GM23338 (cell line): ENCODE results near the gene BATF2. TPM values are rescaled to one million over a fixed set of nuclear protein-coding genes. Genes with fewer than 3 reads are reported as not detected.

Experiments
- ATAC-seq: fragments of 200-7000 bp; cut with Tn5 transposase; 3 replicates; pipeline ENCODE4 v1.9.1; 2020
- DNase-seq: peaks from one replicate; pipeline ENCODE4 v3.0.0-alpha.2; 2015; ENCODE audit warnings: low spot score
- H2AFZ ChIP-seq: fragments of 200-600 bp; sonication (generic); 2 replicates; pipeline ENCODE4 v1.8.0; 2016; ENCODE audit warnings: antibody characterized with exemption, mild to moderate bottlenecking, moderate library complexity
- H3F3A ChIP-seq: fragments of 200-600 bp; sonication (generic); replicated peaks from 2 replicates; pipeline ENCODE4 v1.8.0; 2017; ENCODE audit warnings: antibody characterized with exemption, mixed run types, low read depth
- H3K27ac ChIP-seq: fragments of 200-600 bp; sonication (generic); 2 replicates; pipeline ENCODE4 v1.6.1; 2016; ENCODE audit warnings: low read depth
- H3K27me3 ChIP-seq: fragments of 200-600 bp; sonication (generic); 2 replicates; pipeline ENCODE4 v1.8.0; 2016; ENCODE audit warnings: mild to moderate bottlenecking, mixed run types, moderate library complexity; ENCODE audit not compliant: insufficient read depth
- H3K36me3 ChIP-seq: fragments of 200-600 bp; sonication (generic); 2 replicates; pipeline ENCODE4 v1.8.0; 2016; ENCODE audit warnings: mild to moderate bottlenecking; ENCODE audit not compliant: insufficient read depth
- H3K4me1 ChIP-seq: fragments of 200-600 bp; sonication (generic); 2 replicates; pipeline ENCODE4 v1.8.0; 2016; ENCODE audit warnings: mild to moderate bottlenecking, moderate library complexity; ENCODE audit not compliant: insufficient read depth
- H3K4me2 ChIP-seq: fragments of 200-600 bp; sonication (generic); 2 replicates; pipeline ENCODE4 v1.7.1; 2017; ENCODE audit warnings: mixed run types
- H3K4me3 ChIP-seq: fragments of 200-600 bp; sonication (generic); 2 replicates; pipeline ENCODE4 v1.6.1; 2016; ENCODE audit warnings: mixed run types
- H3K79me2 ChIP-seq: fragments of 200-600 bp; sonication (generic); replicated peaks from 2 replicates; pipeline ENCODE4 v1.8.0; 2017; ENCODE audit warnings: mild to moderate bottlenecking; ENCODE audit not compliant: insufficient read depth
- H3K9me2 ChIP-seq: fragments of 200-600 bp; sonication (generic); 2 replicates; pipeline ENCODE4 v1.8.0; 2017; ENCODE audit not compliant: insufficient read depth
- H4K20me1 ChIP-seq: fragments of 200-600 bp; sonication (generic); replicated peaks from 2 replicates; pipeline ENCODE4 v1.8.0; 2017; ENCODE audit warnings: mild to moderate bottlenecking; ENCODE audit not compliant: insufficient read depth
- H3K27ac Mint-ChIP-seq: 2 replicates; pipeline ENCODE4 v1.8.0; 2020; ENCODE audit warnings: inconsistent platforms, mild to moderate bottlenecking, moderate library complexity, mixed read lengths
- H3K27me3 Mint-ChIP-seq: 3 replicates; pipeline ENCODE4 v1.8.0; 2022; ENCODE audit warnings: low read depth, mild to moderate bottlenecking, moderate library complexity, mixed read lengths, inconsistent platforms; ENCODE audit not compliant: insufficient read depth, poor library complexity
- H3K36me3 Mint-ChIP-seq: 3 replicates; pipeline ENCODE4 v1.8.0; 2021; ENCODE audit warnings: low read depth, mild to moderate bottlenecking, inconsistent platforms, moderate library complexity, mixed read lengths
- H3K4me1 Mint-ChIP-seq: 3 replicates; pipeline ENCODE4 v1.8.0; 2020; ENCODE audit warnings: mild to moderate bottlenecking, inconsistent platforms, mixed read lengths
- H3K4me3 Mint-ChIP-seq: 3 replicates; pipeline ENCODE4 v1.8.0; 2021; ENCODE audit warnings: moderate library complexity, mild to moderate bottlenecking, inconsistent platforms, mixed read lengths
- H3K9me3 Mint-ChIP-seq: 3 replicates; pipeline ENCODE4 v1.8.0; 2020; ENCODE audit warnings: moderate library complexity, mild to moderate bottlenecking, inconsistent platforms, mixed read lengths
- CTCF ChIP-seq, 2 experiments: fragments of 200-600 bp in 1 of 2; sonication (generic) in 1 of 2; conservative IDR thresholded peaks; 2 replicates each; pipeline versions ENCODE4 v1.5.1 to v1.6.1; 2016 to 2017; ENCODE audit warnings: antibody characterized with exemption in 2 of 2, low read depth in 2 of 2, mild to moderate bottlenecking in 2 of 2, moderate library complexity in 1 of 2
- JUNB ChIP-seq: IDR thresholded peaks from one replicate; pipeline ENCODE4 v1.6.1; 2016; ENCODE audit warnings: antibody characterized with exemption; ENCODE audit not compliant: unreplicated experiment
- microRNA-seq: library from miRNA; unstranded; fragments of <30 nt; microRNA quantifications from one replicate; pipeline ENCODE4, GENCODE V29; 2017
- polyA plus RNA-seq: library from polyadenylated mRNA; unstranded; fragments of >200 nt; fragmentation: Nextera tagmentation; extraction: Ambion mirVana; gene quantifications from 2 replicates; pipeline ENCODE4 v1.2.1, GENCODE V29; 2016
- small RNA-seq: library from RNA; depleted of rRNA; stranded (forward); fragments of <200 nt; gene quantifications from one replicate; pipeline ENCODE3, GENCODE V24; 2014; ENCODE audit warnings: low replicate concordance
- total RNA-seq: library from RNA; depleted of rRNA; stranded (reverse); fragments of >200 nt; shearing (Covaris generic); gene quantifications from 2 replicates; pipeline ENCODE4 v1.2.3, GENCODE V29; 2014; rRNA removed

BATF2 gene
- total and polyA plus RNA-seq, 2 experiments from 2014 or later, result 0.53 to 1.6 TPM

GRCh38 chr11:64947208-64947814 lies 49.5 kb downstream of the BATF2 start:
- TF ChIP-seq JUNB, result no peak
- TF ChIP-seq CTCF (conservative IDR thresholded peaks at IDR 0.05; ENCODE audit: low read depth in 2 of 2), result 0 out of 4 replicates have a peak, but pooled peaks of 1 of the 2 experiments have one; percentile 3
- Histone ChIP-seq H3K4me1 (no peaks in the 10 kb centered on the region), H3K4me3 (no peak overlapping the region), H3F3A (no peaks in the 10 kb centered on the region), H3K36me3 (no peaks in the 10 kb centered on the region), H3K27me3 (no peaks in the 10 kb centered on the region), H2AFZ (peak overlapping the region; percentile 77), H3K27ac (no peak overlapping the region), H3K79me2 (no peaks in the 10 kb centered on the region), H3K9me2 (no peaks in the 10 kb centered on the region), H3K4me2 (no peak overlapping the region), H4K20me1 (no peaks in the 10 kb centered on the region)
- DNase-seq (no peak), ATAC-seq (peak; percentile 32; the same call in 1 of the 3 replicates)
- peaks cover 2% of the 10 kb centered on the region; the same call in 1 of the 3 replicates for H3K4me1 Mint-ChIP-seq
- no peak overlapping the region for H3K4me3 Mint-ChIP-seq
- no peak overlapping the region for H3K27ac Mint-ChIP-seq
- H3K9me3 Mint-ChIP-seq, result no peaks in the 10 kb centered on the region
- peaks cover 2% of the 10 kb centered on the region for H3K27me3 Mint-ChIP-seq
- H3K36me3 Mint-ChIP-seq, result no peaks in the 10 kb centered on the region

Small RNA genes within 50 kb of the gene (microRNA-seq; reads per million reads assigned to microRNA genes)
- not detected for gene MIR6879

Small RNA genes within 50 kb of the gene (small RNA-seq; reads per million reads assigned to genes)
- gene MIR6879, result not detected
- gene SNX15, result not detected

Other genes with a start within 250 kb of the BATF2 start
- 3.9 and 4.4 TPM in 2 replicates for gene PYGM, start 237.0 kb downstream of the BATF2 start, total RNA-seq
- gene PYGM, start 237.0 kb downstream of the BATF2 start, polyA plus RNA-seq, result 1.5 and 2.8 TPM in 2 replicates
- 235 and 252 TPM in 2 replicates for gene SF1, start 218.4 kb downstream of the BATF2 start, total RNA-seq
- gene SF1, start 218.4 kb downstream of the BATF2 start, polyA plus RNA-seq, result 76.9 and 82.9 TPM in 2 replicates
- gene MAP4K2, start 193.8 kb downstream of the BATF2 start, total RNA-seq, result 32.3 and 42.6 TPM in 2 replicates
- 9.9 and 11.2 TPM in 2 replicates for gene MAP4K2, start 193.8 kb downstream of the BATF2 start, polyA plus RNA-seq
- 38.9 and 45.2 TPM in 2 replicates for gene MEN1, start 186.4 kb downstream of the BATF2 start, total RNA-seq
- gene MEN1, start 186.4 kb downstream of the BATF2 start, polyA plus RNA-seq, result 27.2 and 31.6 TPM in 2 replicates
- 10.1 and 11.6 TPM in 2 replicates for gene CDC42BPG, start 152.3 kb downstream of the BATF2 start, total RNA-seq
- 1.8 and 2.3 TPM in 2 replicates for gene CDC42BPG, start 152.3 kb downstream of the BATF2 start, polyA plus RNA-seq
- 43.8 and 69.7 TPM in 2 replicates for gene EHD1, start 118.3 kb downstream of the BATF2 start, total RNA-seq
- gene EHD1, start 118.3 kb downstream of the BATF2 start, polyA plus RNA-seq, result 16.7 and 16.9 TPM in 2 replicates
- 26.2 and 31.7 TPM in 2 replicates for gene ATG2A, start 79.8 kb downstream of the BATF2 start, total RNA-seq
- gene ATG2A, start 79.8 kb downstream of the BATF2 start, polyA plus RNA-seq, result 8.7 and 9.2 TPM in 2 replicates
- gene PPP2R5B, start 72.3 kb downstream of the BATF2 start, total RNA-seq, result 3.3 and 5.8 TPM in 2 replicates
- gene PPP2R5B, start 72.3 kb downstream of the BATF2 start, polyA plus RNA-seq, result 2.6 and 2.8 TPM in 2 replicates
- gene GPHA2, start 61.1 kb downstream of the BATF2 start, total RNA-seq, result 0.83 TPM in 1 of 2 replicates, not detected in the other
- gene GPHA2, start 61.1 kb downstream of the BATF2 start, polyA plus RNA-seq, result 1.8 and 3.6 TPM in 2 replicates
- not detected in 2 replicates for gene MAJIN, start 24.9 kb downstream of the BATF2 start, total RNA-seq
- gene MAJIN, start 24.9 kb downstream of the BATF2 start, polyA plus RNA-seq, result not detected in 2 replicates
- 170 and 193 TPM in 2 replicates for gene ARL2, start 17.2 kb upstream of the BATF2 start, total RNA-seq
- 216 and 236 TPM in 2 replicates for gene ARL2, start 17.2 kb upstream of the BATF2 start, polyA plus RNA-seq
- 15.6 and 21.4 TPM in 2 replicates for gene SNX15, start 30.5 kb upstream of the BATF2 start, total RNA-seq
- 13.0 and 13.6 TPM in 2 replicates for gene SNX15, start 30.5 kb upstream of the BATF2 start, polyA plus RNA-seq
- 30.3 and 31.1 TPM in 2 replicates for gene SAC3D1, start 44.2 kb upstream of the BATF2 start, total RNA-seq
- 21.6 and 21.8 TPM in 2 replicates for gene SAC3D1, start 44.2 kb upstream of the BATF2 start, polyA plus RNA-seq
- 11.0 and 13.7 TPM in 2 replicates for gene NAALADL1, start 61.6 kb upstream of the BATF2 start, total RNA-seq
- 8.0 and 11.1 TPM in 2 replicates for gene NAALADL1, start 61.6 kb upstream of the BATF2 start, polyA plus RNA-seq
- gene CDCA5, start 87.1 kb upstream of the BATF2 start, total RNA-seq, result 63.3 and 70.9 TPM in 2 replicates
- gene CDCA5, start 87.1 kb upstream of the BATF2 start, polyA plus RNA-seq, result 53.3 and 64.9 TPM in 2 replicates
- 16.7 and 26.8 TPM in 2 replicates for gene ZFPL1, start 87.3 kb upstream of the BATF2 start, total RNA-seq
- 23.5 and 26.3 TPM in 2 replicates for gene ZFPL1, start 87.3 kb upstream of the BATF2 start, polyA plus RNA-seq
- 435 and 450 TPM in 2 replicates for gene VPS51, start 99.2 kb upstream of the BATF2 start, total RNA-seq
- gene VPS51, start 99.2 kb upstream of the BATF2 start, polyA plus RNA-seq, result 42.2 and 45.3 TPM in 2 replicates
- 70.2 and 82.3 TPM in 2 replicates for gene TM7SF2, start 114.9 kb upstream of the BATF2 start, total RNA-seq
- gene TM7SF2, start 114.9 kb upstream of the BATF2 start, polyA plus RNA-seq, result 43.5 and 48.7 TPM in 2 replicates
- 17.4 and 18.1 TPM in 2 replicates for gene ZNHIT2, start 120.7 kb upstream of the BATF2 start, total RNA-seq
- gene ZNHIT2, start 120.7 kb upstream of the BATF2 start, polyA plus RNA-seq, result 17.7 and 18.3 TPM in 2 replicates
- 262 and 329 TPM in 2 replicates for gene FAU, start 125.2 kb upstream of the BATF2 start, total RNA-seq
- 1,177 and 1,316 TPM in 2 replicates for gene FAU, start 125.2 kb upstream of the BATF2 start, polyA plus RNA-seq
- gene MRPL49, start 125.3 kb upstream of the BATF2 start, total RNA-seq, result 61.9 and 64.9 TPM in 2 replicates
- gene MRPL49, start 125.3 kb upstream of the BATF2 start, polyA plus RNA-seq, result 27.7 and 28.4 TPM in 2 replicates
- 28.3 and 28.7 TPM in 2 replicates for gene SYVN1, start 137.5 kb upstream of the BATF2 start, total RNA-seq
- gene SYVN1, start 137.5 kb upstream of the BATF2 start, polyA plus RNA-seq, result 13.8 and 14.0 TPM in 2 replicates
- not detected in 2 replicates for gene SPDYC, start 173.3 kb upstream of the BATF2 start, total RNA-seq
- 0.27 and 0.52 TPM in 2 replicates for gene SPDYC, start 173.3 kb upstream of the BATF2 start, polyA plus RNA-seq
- gene CAPN1, start 185.0 kb upstream of the BATF2 start, total RNA-seq, result 271 and 277 TPM in 2 replicates
- 63.0 and 67.3 TPM in 2 replicates for gene CAPN1, start 185.0 kb upstream of the BATF2 start, polyA plus RNA-seq